ENCODE measurements around the gene ILK.

Gene ILK

DNA sequence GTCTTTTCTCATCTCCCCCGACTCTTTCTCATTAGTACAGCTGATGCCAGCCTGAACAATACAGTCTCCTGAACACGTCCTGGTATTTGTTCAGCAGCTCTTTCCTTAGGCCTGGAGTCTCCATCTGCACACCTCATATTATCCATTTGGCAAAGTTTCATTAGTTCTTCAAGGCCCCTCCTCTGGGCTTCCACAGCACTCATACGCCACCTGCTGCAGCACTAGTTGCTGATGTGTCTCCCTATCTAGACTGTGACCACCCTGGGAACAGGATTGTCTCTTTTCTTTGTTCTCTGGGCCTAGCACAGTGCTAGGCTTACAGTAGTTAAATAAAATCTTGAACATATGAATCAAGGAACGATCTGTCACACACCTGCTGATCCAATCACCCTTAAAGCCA is 34.9 kb downstream of the ILK start:
- DNase-seq = no peak

GRCh38 chr11:6640036-6640984 is 36.7 kb downstream of the ILK start:
- no peak for DNase-seq

GRCh38 chr11:6640985-6641701 is 37.6 kb downstream of the ILK start:
- DNase-seq = no peak

DNA sequence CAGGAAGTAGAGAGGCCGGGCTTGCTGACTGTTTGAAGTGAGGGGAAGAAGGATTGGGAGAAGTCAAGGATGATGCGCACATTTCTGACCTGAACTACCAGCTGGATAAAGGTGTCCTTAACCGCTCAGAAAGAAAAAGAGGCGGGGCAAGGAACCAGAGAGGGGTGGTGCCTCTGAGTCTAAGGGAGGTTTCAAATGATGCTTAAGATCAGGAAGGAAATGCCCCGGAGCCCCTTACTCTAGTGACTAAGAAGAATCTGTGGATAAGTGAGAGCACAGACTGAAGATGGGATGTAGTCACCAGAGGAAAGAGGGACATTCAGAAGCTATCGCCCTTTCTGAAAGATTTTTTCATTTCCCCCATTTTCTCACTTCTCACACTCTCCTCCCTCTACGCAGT is 39.4 kb downstream of the ILK start:
- DNase-seq = no peak

DNA sequence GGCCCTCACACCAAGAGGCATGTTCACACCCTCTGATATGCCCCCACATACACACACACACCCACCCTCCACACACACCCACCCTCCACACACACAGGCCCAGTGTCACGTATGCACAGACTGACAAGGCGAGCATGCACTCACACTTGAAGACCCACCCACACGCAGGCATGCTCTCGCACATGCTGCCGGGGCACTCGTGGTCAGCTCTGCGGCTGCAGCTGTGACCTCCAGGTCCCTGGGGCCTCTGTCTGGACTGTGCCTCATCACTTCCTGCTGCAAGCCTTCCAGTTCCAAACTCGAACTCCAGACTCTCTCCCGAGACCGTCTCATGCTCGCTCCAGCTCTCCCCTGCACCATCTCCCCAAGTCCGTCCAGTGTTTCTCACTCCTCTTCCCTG is 42.5 kb downstream of the ILK start:
- no peak for DNase-seq

- peak; percentile 14 for DNase-seq
Observed at GRCh38 chr11:6646576-6646917, 43.0 kb downstream of the ILK start.

GRCh38 chr11:6646918-6647679 is 43.5 kb downstream of the ILK start:
- DNase-seq = peak; percentile 45

GRCh38 chr11:6647836-6648235 is 44.3 kb downstream of the ILK start:
- no peak for DNase-seq

GRCh38 chr11:6648501-6648900 is 44.9 kb downstream of the ILK start:
- no peak for DNase-seq

DNA sequence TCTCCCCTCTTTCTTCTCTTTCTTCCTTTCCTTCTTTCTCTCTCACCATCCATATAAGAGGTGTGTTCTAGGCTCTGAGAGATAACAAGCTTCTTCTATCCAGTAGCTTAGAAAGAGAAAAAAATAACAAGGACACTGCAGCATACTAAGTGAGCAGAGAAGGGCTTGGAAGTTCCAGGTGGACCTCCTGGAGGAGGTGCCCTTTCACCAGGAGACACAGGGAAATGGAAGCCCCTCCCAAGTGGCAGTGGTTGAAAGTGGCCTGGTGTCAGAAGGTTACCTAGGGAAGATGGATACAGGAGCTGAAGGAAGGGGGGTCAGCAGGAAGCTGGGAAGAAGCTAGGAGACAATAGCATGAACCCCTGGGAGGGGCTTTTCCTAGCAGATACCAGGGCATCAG is 46.5 kb downstream of the ILK start:
- no peak for DNase-seq

- no peak for DNase-seq
Observed at GRCh38 chr11:6650980-6651379, 47.4 kb downstream of the ILK start.

DNA sequence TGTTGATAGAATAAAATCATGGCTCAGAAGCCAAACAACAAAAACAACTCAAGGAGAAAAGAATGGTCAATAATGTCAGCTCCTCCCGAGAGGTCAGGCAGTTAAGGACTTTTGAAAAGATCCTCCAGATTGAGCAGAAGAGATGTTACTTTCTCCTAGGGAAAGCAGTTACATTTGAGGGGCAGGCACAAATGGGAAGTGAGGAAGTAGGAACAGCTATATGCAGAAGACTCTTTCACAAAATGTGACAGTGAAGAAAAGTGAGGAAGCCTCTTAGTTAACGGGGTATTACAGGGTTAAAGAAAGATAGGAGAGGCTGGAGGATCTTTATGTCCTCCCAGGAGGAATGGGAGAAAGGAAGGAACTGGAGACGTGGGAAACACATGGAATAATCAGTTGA is 48.6 kb downstream of the ILK start:
- no peak for DNase-seq

- no peak for DNase-seq
Observed at GRCh38 chr11:6653097-6653496, 49.5 kb downstream of the ILK start.

DNA sequence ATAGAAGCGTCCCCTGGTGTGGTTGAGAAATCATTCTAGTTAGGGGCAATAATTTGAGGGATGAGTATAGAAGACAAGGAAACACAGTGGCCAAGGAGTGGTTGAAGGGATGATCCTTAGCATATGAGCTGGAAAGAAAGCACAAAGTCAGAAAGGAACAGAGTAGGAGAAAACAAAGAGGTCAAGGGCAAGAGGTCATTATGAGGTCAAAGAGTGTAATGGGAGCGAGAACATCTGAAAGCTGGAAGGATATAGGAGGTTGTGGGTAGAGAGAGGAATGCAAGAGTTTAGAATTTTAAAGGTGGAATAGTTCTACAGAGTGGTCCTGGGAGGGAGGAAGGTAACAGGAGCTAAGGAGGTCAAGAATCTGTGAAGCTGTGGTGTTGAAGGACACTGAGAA is 50.1 kb downstream of the ILK start:
- no peak for DNase-seq

- no peak for DNase-seq
Observed at GRCh38 chr11:6654281-6655019, 50.9 kb downstream of the ILK start.

DNA sequence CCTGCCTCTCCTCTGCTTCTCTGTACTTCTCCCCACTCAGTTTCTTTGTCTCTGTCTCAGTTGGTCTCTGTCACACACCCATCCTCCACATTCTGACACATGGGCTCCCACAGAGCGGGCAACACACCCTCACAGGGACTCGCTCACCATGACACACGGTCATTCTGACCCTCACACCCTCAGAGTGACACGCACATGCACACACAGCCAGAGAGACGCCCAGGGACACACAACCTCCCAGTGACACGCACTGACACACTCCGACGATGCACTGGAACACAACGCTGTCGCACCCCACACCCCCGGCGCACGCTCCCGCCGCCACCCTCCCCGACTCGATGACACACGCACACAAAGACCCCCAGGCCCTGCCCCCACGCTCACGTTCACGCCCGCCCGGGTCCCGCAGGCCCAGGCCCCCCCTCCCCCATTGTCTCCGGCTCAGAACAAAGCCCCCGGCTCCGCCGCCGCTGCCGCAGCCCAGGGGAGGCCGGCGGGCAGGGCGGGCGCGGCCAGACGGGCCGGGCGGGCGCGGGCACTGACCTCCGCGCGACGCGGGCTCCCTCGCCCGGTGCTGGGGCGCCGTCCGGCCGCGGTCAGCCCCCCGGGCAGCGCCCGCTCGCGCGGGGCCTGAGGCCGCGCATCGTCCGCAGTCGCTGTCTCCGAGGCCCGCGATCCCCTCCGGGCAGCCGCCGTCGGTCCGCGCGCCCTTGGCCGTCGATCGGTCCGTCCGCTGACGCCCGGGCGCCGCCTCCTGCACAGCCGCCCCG is 51.6 kb downstream of the ILK start:
- DNase-seq = peak; percentile 25

- DNase-seq = no peak
Observed at GRCh38 chr11:6655790-6656583, 52.4 kb downstream of the ILK start, which contains the start of gene DCHS1. Gene DCHS1 (minus strand): TSS chr11:6655809. CDS start chr11:6641613, 14,196 bp downstream.

DNA sequence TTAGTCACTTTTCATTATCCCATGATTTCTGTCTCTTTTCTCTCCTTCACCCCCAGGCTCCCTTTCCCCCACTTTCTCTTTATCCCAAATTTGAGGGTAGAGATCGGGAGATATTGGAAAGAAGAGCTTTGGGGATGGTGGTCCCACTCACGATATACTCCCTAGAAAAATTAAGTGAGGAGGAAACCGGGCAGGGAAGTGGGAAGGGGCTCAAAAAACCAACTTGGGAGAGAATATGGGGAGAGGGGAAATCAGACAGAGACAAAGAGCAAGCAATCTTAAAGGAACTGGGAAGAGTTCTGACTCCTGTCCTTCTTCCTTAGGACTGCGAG is 53.0 kb downstream of the ILK start:
- no peak for DNase-seq

- no peak for DNase-seq
Observed at GRCh38 chr11:6656936-6657335, 53.4 kb downstream of the ILK start.

DNA sequence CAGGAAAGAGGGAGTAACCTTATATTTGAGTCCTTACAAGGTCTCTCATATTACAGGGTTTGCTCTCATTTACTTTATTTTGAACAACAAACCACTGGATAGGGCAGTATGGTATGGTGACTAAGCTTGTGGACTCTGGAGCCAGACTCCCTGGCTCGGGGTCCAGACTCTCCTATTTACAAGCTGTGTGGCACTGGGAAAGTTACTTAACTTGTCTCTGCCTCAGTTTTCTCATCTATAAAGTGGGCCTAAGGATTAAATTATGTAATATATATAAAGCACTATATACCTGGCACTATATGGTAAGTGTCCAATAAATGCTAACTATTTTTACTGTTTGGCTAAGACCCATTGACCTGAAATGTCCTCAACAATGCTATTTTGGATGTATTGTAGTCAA is 53.8 kb downstream of the ILK start:
- DNase-seq = no peak

- no peak for DNase-seq
Observed at GRCh38 chr11:6658647-6659046, 55.1 kb downstream of the ILK start.

All from CD4-positive, alpha-beta T cell treated with Interferon gamma for 1 hour (primary cell).